MCF 10A (cell line): ENCODE results near the gene NLRP8. TPM values are rescaled to one million over a fixed set of nuclear protein-coding genes. Genes with fewer than 3 reads are reported as not detected.
"Not testable (repeated sequence)": the region's sequence is repeated elsewhere in the genome, so short reads cannot be mapped to it uniquely, and the experiment has no call there.

Experiments used
- BruUV-seq: library from RNA; stranded (reverse); fragments of 400-500 nt; replicated peaks from 2 replicates; lab custom pipeline; 2021; lab: Mats Ljungman, UMichigan
- CTCF ChIA-PET: fragments of 300-600 bp; sonication (Branson Sonifier 250); formaldehyde crosslinking; extraction: SDS; loops from one replicate; lab custom pipeline; 2021; ENCODE audit warnings: antibody characterized with exemption, inconsistent platforms; lab: Yijun Ruan, JAX
- POLR2A ChIA-PET: fragments of 300-600, 350-650 bp; sonication (Branson Sonifier 250); formaldehyde crosslinking; extraction: SDS; loops from one replicate; lab custom pipeline; 2020; ENCODE audit warnings: antibody characterized with exemption, inconsistent platforms; lab: Yijun Ruan, JAX
- DNase-seq: peaks from one replicate; pipeline ENCODE4 v3.0.0-alpha.2; 2018; ENCODE audit not compliant: unreplicated experiment
- H3K27ac Mint-ChIP-seq: one replicate; pipeline ENCODE4 v1.8.0; 2022; ENCODE audit warnings: mild to moderate bottlenecking, low read depth, mixed read lengths; ENCODE audit not compliant: unreplicated experiment
- H3K27me3 Mint-ChIP-seq: one replicate; pipeline ENCODE4 v1.8.0; 2022; ENCODE audit warnings: mixed read lengths; ENCODE audit not compliant: insufficient read depth, unreplicated experiment
- H3K36me3 Mint-ChIP-seq: one replicate; pipeline ENCODE4 v1.8.0; 2022; ENCODE audit warnings: mild to moderate bottlenecking, moderate library complexity, mixed read lengths; ENCODE audit not compliant: insufficient read depth, unreplicated experiment
- H3K4me1 Mint-ChIP-seq: one replicate; pipeline ENCODE4 v1.8.0; 2022; ENCODE audit warnings: mixed read lengths; ENCODE audit not compliant: insufficient read depth, unreplicated experiment
- H3K4me3 Mint-ChIP-seq: one replicate; pipeline ENCODE4 v1.8.0; 2022; ENCODE audit warnings: mild to moderate bottlenecking, moderate library complexity, mixed read lengths; ENCODE audit not compliant: unreplicated experiment
- H3K9me3 Mint-ChIP-seq: one replicate; pipeline ENCODE4 v1.8.0; 2022; ENCODE audit warnings: mixed read lengths; ENCODE audit not compliant: unreplicated experiment
- intact Hi-C: fragments of 100-400 bp; cut with micrococcal nuclease; formaldehyde crosslinking; loops from 2 replicates; pipeline ENCODE4 v1.14.1; 2022
- total RNA-seq: library from RNA; stranded (reverse); gene quantifications from 2 replicates; pipeline ENCODE4 v1.2.3, GENCODE V29; 2022
- TF ChIP-seq, protein P1 (sequence below): fragments of 200-600 bp; IDR thresholded peaks from one replicate; pipeline ENCODE4 v1.8.0; 2022; ENCODE audit warnings: antibody characterized with exemption, mild to moderate bottlenecking; ENCODE audit not compliant: unreplicated experiment

The NLRP8 gene
- total RNA-seq, 1 experiment from 2014 or later = not detected

DNA sequence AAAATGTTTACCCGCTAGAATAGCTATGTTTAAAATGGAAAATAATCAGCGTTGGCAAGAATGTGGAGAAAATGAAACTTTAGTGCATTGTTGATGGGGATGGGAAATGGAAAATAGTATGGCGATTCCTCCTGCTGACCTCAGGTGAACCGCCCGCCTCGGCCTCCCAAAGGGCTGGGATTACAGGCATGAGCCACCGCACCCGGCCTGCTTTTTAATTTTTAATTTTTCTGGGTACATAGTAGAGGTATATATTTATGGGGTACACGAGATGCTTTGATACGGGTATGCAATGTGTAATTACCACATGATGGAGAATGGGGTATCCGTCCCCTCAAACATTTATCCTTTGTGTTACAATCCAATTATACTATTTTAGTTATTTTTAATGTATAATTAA is 7.3 kb upstream of the NLRP8 start:
- Mint-ChIP-seq H3K4me3 (no peak overlapping the region), H3K9me3 (peaks cover 26% of the 10 kb centered on the region), H3K36me3 (peaks cover 6% of the 10 kb centered on the region), H3K27me3 (no peaks in the 10 kb centered on the region), H3K27ac (no peak overlapping the region), H3K4me1 (no peaks in the 10 kb centered on the region)
- no TSS peak for BruUV-seq
- ChIA-PET CTCF (interaction anchor here (0.8 kb wide), 1 partner anchor 121 kb away, joined by 3 read pairs; no protein-coding TSS in a partner anchor), POLR2A (no interaction called here)
- TF ChIP-seq, protein P1, sequence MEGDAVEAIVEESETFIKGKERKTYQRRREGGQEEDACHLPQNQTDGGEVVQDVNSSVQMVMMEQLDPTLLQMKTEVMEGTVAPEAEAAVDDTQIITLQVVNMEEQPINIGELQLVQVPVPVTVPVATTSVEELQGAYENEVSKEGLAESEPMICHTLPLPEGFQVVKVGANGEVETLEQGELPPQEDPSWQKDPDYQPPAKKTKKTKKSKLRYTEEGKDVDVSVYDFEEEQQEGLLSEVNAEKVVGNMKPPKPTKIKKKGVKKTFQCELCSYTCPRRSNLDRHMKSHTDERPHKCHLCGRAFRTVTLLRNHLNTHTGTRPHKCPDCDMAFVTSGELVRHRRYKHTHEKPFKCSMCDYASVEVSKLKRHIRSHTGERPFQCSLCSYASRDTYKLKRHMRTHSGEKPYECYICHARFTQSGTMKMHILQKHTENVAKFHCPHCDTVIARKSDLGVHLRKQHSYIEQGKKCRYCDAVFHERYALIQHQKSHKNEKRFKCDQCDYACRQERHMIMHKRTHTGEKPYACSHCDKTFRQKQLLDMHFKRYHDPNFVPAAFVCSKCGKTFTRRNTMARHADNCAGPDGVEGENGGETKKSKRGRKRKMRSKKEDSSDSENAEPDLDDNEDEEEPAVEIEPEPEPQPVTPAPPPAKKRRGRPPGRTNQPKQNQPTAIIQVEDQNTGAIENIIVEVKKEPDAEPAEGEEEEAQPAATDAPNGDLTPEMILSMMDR = no peak
- DNase-seq = no peak
- intact Hi-C loops = no loop called here

DNA sequence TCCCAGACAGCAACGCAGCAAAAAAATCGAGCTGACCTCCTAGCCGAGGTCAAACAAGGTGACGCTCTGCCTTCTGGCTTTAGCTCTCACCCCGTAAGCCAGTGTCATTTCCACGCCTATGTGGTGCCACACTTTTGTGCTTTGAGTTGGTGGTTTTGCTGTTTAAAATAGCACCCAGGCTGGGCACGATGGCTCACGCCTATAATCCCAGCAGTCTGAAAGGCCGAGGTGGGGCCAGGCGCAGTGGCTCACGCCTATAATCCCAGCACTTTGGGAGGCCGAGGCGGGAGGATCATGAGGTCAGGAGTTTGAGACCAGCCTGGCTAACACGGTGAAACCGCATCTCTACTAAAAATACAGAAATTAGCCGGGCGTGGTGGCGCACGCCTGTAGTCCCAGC is 2.9 kb downstream of the NLRP8 start:
- intact Hi-C loops, H3K27ac Mint-ChIP-seq, DNase-seq, H3K36me3 Mint-ChIP-seq, POLR2A ChIA-PET, H3K4me1 Mint-ChIP-seq, BruUV-seq, H3K4me3 Mint-ChIP-seq, H3K27me3 Mint-ChIP-seq: not testable (repeated sequence)
- peaks cover 17% of the 10 kb centered on the region for H3K9me3 Mint-ChIP-seq
- CTCF ChIA-PET = interaction anchor here (0.7 kb wide), 1 partner anchor 196 kb away, joined by 3 read pairs; no protein-coding TSS in a partner anchor

DNA sequence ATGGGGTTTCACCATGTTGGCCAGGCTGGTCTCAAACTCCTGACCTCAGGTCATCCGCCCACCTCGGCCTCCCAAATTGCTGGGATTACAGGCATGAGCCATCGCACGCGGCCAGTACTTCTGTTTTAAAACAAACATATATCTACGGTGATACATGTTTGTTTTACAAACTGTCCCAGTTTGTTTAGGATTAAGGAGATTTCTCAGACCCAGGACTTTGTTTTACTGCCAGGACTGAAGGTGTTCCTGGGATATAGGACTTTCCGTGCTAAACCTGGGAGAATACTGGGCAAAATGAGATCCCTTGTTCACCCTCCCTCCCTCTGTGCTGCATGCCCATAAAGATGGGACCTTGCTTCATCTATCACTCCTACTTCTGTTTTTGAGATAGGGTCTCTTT is 8.8 kb downstream of the NLRP8 start:
- no TSS peak for BruUV-seq
- TF ChIP-seq, protein P1 = no peak
- intact Hi-C loops = no loop called here
- no peaks in the 10 kb centered on the region for H3K27me3 Mint-ChIP-seq
- ChIA-PET POLR2A (interaction anchor here (0.6 kb wide), 1 partner anchor 14 kb away, joined by 4 read pairs; no protein-coding TSS in a partner anchor), CTCF (no interaction called here)
- H3K27ac Mint-ChIP-seq = no peak overlapping the region
- no peaks in the 10 kb centered on the region for H3K4me1 Mint-ChIP-seq
- no peak for DNase-seq
- no peaks in the 10 kb centered on the region for H3K36me3 Mint-ChIP-seq
- no peaks in the 10 kb centered on the region for H3K9me3 Mint-ChIP-seq
- no peak overlapping the region for H3K4me3 Mint-ChIP-seq

DNA sequence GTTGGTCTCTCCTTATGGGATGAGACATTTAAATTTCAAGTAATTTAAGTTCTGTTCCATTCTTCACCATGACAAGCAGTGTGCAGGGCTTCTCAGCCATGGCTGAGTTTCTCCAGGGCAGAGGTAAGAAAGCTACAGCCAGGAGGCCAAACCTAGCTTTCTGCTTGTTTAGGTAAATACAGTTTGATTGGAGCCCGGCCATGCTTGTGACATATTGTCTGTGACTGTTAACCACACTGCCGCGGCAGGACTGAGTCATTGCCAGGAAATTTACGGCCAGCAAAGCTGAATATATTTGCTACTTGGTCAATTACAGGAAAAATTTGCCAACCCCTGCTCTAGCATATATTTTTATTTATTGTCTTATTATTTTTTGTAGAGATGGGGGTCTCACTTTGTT is 10.7 kb downstream of the NLRP8 start:
- Mint-ChIP-seq H3K36me3 (no peaks in the 10 kb centered on the region), H3K9me3 (no peaks in the 10 kb centered on the region), H3K27ac (no peak overlapping the region), H3K4me3 (no peak overlapping the region), H3K27me3 (no peaks in the 10 kb centered on the region), H3K4me1 (no peaks in the 10 kb centered on the region)
- ChIA-PET CTCF (no interaction called here), POLR2A (no interaction called here)
- no TSS peak for BruUV-seq
- no peak for DNase-seq
- TF ChIP-seq, protein P1 = no peak
- intact Hi-C loops = no loop called here
